ENCODE measurements around the gene KCNH3.
A peak's percentile ranks its signal among the peaks of the same experiment; 100 is the strongest.

KCNH3 gene

GRCh38 chr12:49559011-49559675 is 20.3 kb downstream of the KCNH3 start:
- no peak for DNase-seq (ENCODE audit: low read depth)

DNA sequence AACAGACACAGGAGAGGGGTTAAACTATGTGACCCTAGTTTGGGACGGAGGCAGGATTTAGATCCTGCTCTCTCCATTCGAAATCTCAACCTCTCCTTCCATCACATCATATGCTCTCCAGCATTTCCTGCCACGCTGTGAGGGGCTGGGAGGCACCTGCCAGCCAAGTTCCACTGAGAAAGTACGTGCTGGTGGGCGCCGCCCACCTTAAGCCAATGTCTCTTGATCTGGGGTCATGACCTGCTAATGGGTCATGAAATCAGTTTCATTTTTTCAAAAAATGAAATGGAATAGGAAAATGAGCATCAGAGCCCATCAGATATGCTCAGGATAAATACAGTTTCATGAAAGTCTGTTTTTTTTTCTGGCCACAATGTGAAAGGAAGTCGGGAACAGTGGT is 21.9 kb downstream of the KCNH3 start:
- DNase-seq (ENCODE audit: low read depth), result no peak

- DNase-seq (ENCODE audit: low read depth), result no peak
Observed at GRCh38 chr12:49562233-49562632, 23.4 kb downstream of the KCNH3 start.

DNA sequence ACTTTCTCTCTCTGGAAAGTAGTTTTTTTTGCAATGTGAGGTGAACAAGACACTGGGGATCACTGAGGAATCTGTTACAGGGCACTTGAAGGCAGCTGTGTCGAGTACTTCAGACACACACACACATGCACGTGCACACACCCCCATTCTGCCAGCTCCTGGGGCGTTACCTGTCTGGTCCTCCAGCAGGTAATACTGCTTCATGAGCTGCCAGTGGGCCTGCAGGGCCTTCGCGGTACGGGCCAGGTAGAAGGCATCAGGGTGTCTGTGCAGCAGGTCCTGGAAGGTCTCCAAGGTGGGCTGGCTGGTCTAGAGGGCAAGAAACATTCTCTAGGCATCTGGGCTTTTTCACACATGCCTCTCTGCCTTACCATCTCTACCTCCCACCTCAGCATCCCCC is 24.0 kb downstream of the KCNH3 start:
- DNase-seq (ENCODE audit: low read depth), result no peak

- DNase-seq (ENCODE audit: low read depth), result no peak
Observed at GRCh38 chr12:49563951-49564685, 25.3 kb downstream of the KCNH3 start.

DNA sequence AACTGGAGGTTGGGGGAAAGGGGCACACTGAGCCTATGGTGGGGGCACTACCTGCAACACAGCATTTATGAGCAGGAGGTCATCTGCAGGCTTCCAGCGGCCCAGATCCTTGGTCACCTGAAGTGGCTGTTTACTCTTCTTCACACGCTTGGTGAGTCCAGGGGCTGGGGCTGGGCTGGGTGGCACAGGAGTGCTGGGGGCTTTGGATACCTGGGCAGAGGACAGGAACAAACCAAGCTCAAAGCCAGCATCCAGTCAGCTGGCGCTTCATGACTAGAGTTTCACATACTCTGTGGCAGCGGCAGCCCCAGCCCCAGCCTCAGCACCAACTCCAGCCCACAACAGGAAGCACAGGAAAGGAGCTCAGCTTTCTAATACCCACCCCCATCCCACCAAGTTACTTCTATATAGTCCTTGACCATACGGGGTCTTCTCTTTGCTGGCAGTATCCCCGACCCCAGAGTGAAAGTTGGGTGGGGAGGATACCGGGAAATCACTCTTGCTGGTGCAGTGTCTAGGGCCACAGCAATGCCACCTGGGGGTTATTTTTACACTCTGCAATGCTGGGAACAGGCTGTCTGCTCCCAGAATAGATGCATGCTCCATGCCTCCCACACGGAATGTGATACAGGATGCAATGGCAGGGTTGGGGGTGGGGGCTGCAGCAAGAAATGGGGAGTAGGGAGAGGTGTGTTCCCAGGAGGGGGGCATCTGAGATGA is 26.0 kb downstream of the KCNH3 start:
- DNase-seq (ENCODE audit: low read depth), result no peak

DNA sequence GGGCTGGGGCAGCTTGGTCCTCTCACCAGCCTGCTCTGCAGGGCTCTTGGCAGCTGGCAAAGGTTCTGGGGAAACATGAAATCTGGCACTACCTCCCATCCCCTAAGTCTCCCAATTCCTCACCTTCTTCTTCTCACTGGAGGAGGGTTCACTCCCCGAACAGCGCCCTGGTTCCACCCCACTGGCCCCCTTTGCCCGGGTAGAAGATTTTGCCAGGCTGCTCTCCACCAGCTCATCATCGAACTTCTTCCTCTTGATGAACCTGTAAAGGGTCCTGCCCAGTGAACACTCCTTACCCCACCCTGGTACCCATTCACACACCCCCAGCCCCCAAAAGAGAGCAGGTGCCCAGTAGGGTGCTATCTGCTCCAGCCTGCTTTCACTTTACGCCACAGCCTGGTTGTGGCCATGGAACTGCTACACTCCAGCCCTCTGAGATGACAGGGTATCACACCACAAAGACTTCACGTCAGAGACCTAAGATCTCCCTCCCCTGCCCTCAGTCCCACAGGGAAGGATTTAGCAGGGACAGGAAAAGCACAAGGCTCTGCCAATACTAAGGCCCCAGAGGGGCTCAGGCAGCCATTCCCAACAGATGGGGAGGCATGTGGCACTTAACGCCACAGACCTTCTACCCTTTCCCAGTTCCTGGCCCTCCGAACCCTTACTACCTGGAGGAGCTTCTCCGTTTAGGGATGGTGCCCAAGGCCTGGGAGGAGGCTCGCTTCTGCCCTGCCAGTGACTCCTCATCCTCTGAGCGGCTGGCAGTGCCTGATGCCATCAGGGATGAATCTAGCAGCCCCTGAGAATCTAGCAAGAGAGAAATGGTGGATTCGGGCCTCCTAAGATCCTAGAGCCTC is 26.8 kb downstream of the KCNH3 start:
- DNase-seq (ENCODE audit: low read depth), result no peak

DNA sequence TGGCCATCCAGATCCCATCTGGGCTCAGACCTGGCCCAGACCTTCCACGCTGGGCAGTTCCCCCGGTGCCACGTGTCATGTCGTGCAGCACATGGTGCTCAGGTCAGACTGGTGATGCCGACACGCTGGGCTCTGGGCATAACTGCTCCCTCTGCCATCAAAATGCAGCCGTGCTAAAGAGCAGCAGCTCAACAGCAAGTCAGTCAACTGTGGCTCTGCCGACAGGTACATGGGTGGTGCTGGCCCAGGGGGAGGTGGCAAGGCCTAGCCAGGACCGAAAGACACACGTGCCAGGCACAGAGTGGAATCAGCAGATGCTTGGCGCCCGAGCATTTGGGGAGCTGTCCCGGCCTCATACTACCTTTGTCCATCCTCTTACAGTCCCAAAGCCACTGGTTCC is 27.5 kb downstream of the KCNH3 start:
- DNase-seq (ENCODE audit: low read depth), result no peak

GRCh38 chr12:49567302-49567610 is 28.4 kb downstream of the KCNH3 start:
- DNase-seq (ENCODE audit: low read depth), result no peak

GRCh38 chr12:49567611-49568441 is 29.0 kb downstream of the KCNH3 start, which contains the start of gene MCRS1:
TSS of gene MCRS1 (minus strand) at chr12:49568142. CDS start at chr12:49566731, 1,411 bp downstream.
- DNase-seq (ENCODE audit: low read depth), result peak; percentile 79

GRCh38 chr12:49568442-49569162 is 29.8 kb downstream of the KCNH3 start:
- DNase-seq (ENCODE audit: low read depth), result no peak

DNA sequence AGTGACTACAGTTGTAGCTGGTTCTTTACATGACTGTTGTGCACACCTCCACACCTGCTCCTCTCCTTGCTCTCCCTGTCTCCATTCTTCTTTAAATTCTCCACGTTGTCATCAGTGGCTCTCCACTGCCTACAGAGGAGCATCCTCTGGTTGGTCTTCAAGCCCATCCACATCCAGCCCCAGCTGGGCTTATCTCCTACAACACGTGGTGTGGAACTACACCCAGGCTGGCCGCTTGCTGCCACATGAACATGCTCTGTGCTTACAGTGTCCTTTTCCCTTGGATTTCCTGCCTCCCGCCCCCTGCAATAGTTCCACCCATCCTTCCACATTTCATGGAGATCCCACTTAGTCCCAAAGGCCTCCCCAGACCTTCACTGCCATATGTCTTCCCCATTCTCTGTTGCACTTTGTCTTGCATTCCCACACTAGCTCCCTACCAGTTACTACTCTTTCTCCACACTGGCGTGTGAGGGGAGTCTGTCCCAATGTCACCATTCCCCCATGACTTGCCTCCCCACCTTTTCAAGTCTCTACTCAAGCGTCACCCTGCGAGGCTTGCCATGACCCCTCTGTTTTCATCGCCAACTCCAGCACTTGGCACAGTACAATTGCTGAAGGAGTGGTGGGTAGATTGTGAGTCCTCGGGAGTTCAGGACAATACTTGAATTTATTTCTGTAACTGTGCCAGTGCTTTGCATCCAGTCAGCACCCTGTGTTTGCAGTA is 38.9 kb downstream of the KCNH3 start:
- no peak for DNase-seq (ENCODE audit: low read depth)

DNA sequence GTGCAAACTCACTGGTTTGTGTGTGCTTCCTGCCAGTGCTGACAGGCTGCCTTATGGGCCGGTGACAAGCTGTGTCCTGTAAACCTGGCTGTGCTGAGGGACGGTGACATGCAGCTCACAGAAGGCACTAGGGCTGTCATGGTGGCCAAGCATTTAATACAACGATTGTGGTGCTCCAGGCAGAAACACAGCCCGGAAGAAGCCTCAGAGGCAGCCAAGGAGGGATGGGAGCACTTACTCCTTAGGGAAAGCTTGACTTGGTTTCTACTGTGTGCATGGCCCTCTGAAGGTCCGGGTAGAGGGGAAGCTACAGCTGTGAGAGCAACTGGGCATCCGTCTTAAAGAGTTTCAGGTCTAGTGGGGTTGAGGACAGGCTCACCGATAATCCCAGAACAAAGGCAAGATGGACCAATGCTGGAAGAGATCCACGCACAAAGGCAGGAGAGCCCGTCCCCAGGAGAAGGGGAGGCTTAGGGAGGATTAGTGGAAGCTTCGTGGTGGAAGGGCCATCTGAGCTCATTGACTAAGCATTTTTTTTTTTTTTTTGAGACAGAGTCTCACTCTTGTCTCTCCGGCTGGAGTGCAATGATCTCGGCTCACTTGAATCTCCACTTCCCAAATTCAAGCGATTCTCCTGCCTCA is 39.8 kb downstream of the KCNH3 start:
- DNase-seq (ENCODE audit: low read depth), result no peak

DNA sequence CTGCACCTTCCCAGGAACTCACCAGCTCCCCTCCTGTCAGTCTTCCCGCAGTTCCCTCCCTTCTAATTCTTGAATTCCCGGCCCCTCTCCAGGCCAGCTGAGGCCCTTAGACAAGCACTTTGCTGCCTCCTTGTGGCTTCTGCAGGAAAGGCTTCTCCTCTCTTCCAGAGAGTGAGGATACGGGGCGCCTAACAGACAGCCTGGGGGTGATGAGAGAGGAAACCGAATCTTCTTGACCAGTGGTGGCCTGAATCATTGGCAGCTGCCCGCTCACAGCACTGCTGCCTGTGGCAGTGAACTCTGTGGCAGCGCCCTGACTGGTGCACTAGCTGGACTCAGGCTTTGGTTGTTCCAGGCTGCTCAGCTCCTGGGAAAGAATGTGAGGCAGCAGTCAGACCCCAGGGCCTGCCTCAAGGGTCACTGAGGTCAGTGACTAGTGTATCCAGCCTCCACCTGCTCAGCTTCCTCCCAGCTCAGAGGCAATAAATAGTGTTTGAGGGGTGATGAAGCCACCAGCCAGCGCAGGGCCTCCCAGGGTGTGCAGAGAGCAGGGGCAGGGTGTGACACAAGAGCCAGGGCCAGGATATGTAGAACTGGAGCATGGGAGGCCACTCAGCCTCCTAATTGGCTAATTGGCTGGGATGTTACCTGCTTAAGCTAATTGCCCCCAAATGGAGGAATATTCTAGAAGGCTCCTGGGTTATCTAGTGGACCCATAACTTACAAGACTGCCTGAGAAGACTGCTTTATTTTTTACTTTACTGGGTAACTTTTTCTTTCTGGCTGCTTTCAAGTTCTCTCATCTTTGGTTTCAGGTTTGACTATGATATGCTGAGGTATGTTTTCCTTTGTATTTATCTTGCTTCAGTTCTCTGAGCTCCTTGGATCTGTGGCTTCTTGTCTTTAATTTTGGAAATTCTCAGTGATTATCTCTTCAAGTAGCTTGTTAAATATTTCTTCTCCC is 42.0 kb downstream of the KCNH3 start:
- DNase-seq (ENCODE audit: low read depth), result peak; percentile 12

DNA sequence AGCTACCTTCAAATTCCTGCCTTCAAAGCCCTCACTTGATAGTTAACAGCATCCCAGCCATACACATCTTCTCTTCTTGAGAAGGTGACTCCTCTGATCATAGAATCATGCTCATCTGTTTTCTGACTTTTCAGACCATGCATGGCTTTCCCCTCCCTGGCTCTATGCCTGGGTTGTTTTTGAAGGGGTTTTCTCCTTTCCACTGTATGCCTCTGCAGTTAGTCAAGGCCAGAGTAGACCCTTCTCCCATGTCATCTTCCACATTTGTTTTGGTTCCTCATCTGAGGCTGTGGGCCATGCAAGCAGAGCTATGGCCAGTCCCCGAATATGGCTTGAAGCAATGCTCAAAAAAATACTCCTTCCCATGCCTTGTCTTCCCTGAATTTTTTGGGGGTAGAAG is 43.4 kb downstream of the KCNH3 start:
- DNase-seq (ENCODE audit: low read depth), result no peak

GRCh38 chr12:49582850-49583249 is 44.0 kb downstream of the KCNH3 start:
- no peak for DNase-seq (ENCODE audit: low read depth)

DNA sequence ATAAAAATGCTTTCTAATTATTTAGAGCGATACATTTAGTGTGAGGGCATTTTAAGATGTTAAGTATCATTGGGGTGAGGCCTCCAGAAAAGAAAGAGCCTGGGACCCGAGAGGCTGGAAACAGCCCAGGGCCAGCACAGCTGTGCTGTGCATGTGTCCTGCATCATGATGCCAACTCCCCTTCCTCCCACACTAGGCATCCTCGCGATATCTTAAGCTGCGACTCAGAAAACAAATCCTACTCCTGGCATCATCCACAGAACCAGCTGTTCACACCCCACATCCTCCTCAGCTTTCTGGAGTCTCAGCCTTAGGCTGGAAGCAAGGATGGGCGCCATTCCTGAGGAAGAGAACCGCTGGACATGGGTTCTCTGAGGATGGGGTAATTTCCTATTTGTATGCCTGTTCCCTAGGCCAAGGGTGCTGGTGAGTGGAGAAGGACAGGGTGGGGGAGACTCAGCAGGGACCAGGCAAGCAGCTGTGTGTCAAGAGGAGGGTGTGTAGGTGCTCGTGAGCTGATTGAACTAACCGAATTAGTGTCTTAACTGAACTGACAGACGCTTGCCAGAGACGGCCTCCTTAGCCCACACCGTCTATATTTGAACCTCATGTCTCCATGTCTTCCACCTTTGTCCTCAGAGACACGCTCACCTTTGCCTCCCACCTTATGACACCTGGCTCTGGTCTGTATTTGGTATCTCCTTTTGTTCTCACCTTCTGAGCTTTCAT is 44.7 kb downstream of the KCNH3 start:
- DNase-seq (ENCODE audit: low read depth), result no peak

DNA sequence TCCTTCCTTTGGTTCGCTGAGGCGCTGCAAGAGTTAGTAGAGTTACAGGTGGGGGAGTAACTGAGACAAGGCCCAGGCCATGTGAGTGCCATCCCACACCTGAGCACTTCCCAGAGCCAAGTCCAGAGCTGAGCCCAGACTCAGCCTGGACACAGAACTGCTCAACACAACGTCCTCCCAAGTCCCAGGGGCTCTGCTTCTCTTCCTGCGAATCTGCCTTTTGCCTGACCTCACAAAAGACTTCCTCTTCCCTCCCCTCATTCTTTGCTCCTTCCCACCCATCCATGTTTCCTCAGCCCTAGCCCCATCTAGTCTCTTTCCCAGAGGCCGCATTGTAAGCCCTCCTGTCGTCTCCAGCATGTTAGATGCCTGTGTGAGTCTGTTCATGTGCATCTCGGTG is 45.8 kb downstream of the KCNH3 start:
- DNase-seq (ENCODE audit: low read depth), result no peak
